Vagina (tissue), 2 donors: ENCODE measurements around the gene SLC6A13. TPM values are rescaled to one million over a fixed set of nuclear protein-coding genes. Genes with fewer than 3 reads are reported as not detected.
"Not testable (repeated sequence)": the region's sequence is repeated elsewhere in the genome, so short reads cannot be mapped to it uniquely, and the experiment has no call there.

ENCODE experiments used
- DNase-seq, 2 donors: peaks; one replicate each; pipeline ENCODE4 v3.0.0-alpha.2; 2017; ENCODE audit errors: extremely low spot score in 2 of 2
- H3K27ac ChIP-seq: fragments of 200-600 bp; sonication (generic); one replicate; pipeline ENCODE4 v1.5.1; 2019
- H3K27me3 ChIP-seq: fragments of 200-600 bp; sonication (generic); one replicate; pipeline ENCODE4 v1.5.1; 2019
- H3K36me3 ChIP-seq, 2 donors: fragments of 200-600 bp; sonication (generic); one replicate each; pipeline ENCODE4 v1.5.1; 2017 to 2019
- H3K4me1 ChIP-seq: fragments of 200-600 bp; sonication (generic); one replicate; pipeline ENCODE4 v1.5.1; 2019
- H3K4me3 ChIP-seq, 2 donors: fragments of 200-600 bp; sonication (generic); 1 replicate in 1 of 2; 2 replicates in 1 of 2; pipeline ENCODE4 v1.5.1; 2016 to 2019
- H3K9me3 ChIP-seq: fragments of 200-600 bp; sonication (generic); one replicate; pipeline ENCODE4 v1.5.1; 2019
- CTCF ChIP-seq, 3 experiments: fragments of 450-650 bp in 2 of 3; fragments of 200-600 bp in 1 of 3; sonication (generic) in 1 of 3; IDR thresholded peaks; one replicate each; pipeline ENCODE4 v1.5.1; 2017 to 2019; ENCODE audit warnings: antibody characterized with exemption in 3 of 3, mild to moderate bottlenecking in 2 of 3, moderate library complexity in 2 of 3
- POLR2A ChIP-seq, 2 donors: fragments of 450-650 bp; IDR thresholded peaks; one replicate each; pipeline ENCODE4 v1.6.1; 2017; ENCODE audit warnings: antibody characterized with exemption in 2 of 2, mild to moderate bottlenecking in 2 of 2, moderate library complexity in 2 of 2
- POLR2AphosphoS5 ChIP-seq, 2 donors: sonication (generic); formaldehyde crosslinking; IDR thresholded peaks; one replicate each; pipeline ENCODE4 v1.9.0; 2017; ENCODE audit warnings: antibody characterized with exemption in 2 of 2, mild to moderate bottlenecking in 2 of 2, low read depth in 1 of 2; ENCODE audit not compliant: insufficient read depth in 1 of 2
- intact Hi-C: fragments of 100-400 bp; cut with DNase I; formaldehyde crosslinking; loops from one replicate; pipeline ENCODE4 v1.15.1; 2023
- total RNA-seq: library from RNA; depleted of rRNA; stranded (reverse); fragments of >200 nt; gene quantifications from one replicate; pipeline ENCODE4 v1.2.3, GENCODE V29; 2016

The SLC6A13 gene
- total RNA-seq = not detected

- Histone ChIP-seq H3K4me1 (no peaks in the 10 kb centered on the region), H3K4me3 (no peak within 1 kb of the TSS), H3K36me3 (no peaks in the 10 kb centered on the region), H3K27me3 (no peaks in the 10 kb centered on the region), H3K27ac (no peak within 1 kb of the TSS), H3K9me3 (no peaks in the 10 kb centered on the region)
- no peak for DNase-seq
- intact Hi-C loops = no loop called here
- TF ChIP-seq CTCF (IDR thresholded peaks at IDR 0.05) (no peak), POLR2A (IDR thresholded peaks at IDR 0.05) (no peak), POLR2AphosphoS5 (IDR thresholded peaks at IDR 0.05; ENCODE audit: insufficient read depth in 1 of 2, low read depth in 1 of 2) (no peak)
Measured at GRCh38 chr12:262817-263216, at the start of gene SLC6A13. TSS of gene SLC6A13 (minus strand) at chr12:262836. CDS start at chr12:260052, 2,784 bp downstream.

- H3K9me3 ChIP-seq = no peaks in the 10 kb centered on the region
- H3K27me3 ChIP-seq = no peaks in the 10 kb centered on the region
- H3K36me3 ChIP-seq = peaks cover 5 to 84% of the 10 kb centered on the region in 2 donors
- H3K4me1 ChIP-seq = no peaks in the 10 kb centered on the region
- TF ChIP-seq POLR2A (IDR thresholded peaks at IDR 0.05) (no peak), POLR2AphosphoS5 (IDR thresholded peaks at IDR 0.05; ENCODE audit: insufficient read depth in 1 of 2, low read depth in 1 of 2) (peak in 1 of 2 donors; percentile 41), CTCF (IDR thresholded peaks at IDR 0.05) (no peak)
- intact Hi-C loops = no loop called here
- no peak for DNase-seq
- H3K27ac ChIP-seq = no peak overlapping the region
- H3K4me3 ChIP-seq = no peak overlapping the region
Measured at GRCh38 chr12:308511-308910, 45.9 kb upstream of the SLC6A13 start.

- no peak overlapping the region for H3K27ac ChIP-seq
- no peak overlapping the region for H3K4me3 ChIP-seq
- H3K36me3 ChIP-seq = peaks cover 0 to 80% of the 10 kb centered on the region in 2 donors
- H3K27me3 ChIP-seq = no peaks in the 10 kb centered on the region
- no peaks in the 10 kb centered on the region for H3K9me3 ChIP-seq
- intact Hi-C loops = no loop called here
- H3K4me1 ChIP-seq = no peaks in the 10 kb centered on the region
- TF ChIP-seq CTCF (IDR thresholded peaks at IDR 0.05) (no peak), POLR2AphosphoS5 (IDR thresholded peaks at IDR 0.05; ENCODE audit: insufficient read depth in 1 of 2, low read depth in 1 of 2) (no peak), POLR2A (IDR thresholded peaks at IDR 0.05) (no peak)
- no peak for DNase-seq
Measured at GRCh38 chr12:307406-307805, 44.8 kb upstream of the SLC6A13 start.

DNA sequence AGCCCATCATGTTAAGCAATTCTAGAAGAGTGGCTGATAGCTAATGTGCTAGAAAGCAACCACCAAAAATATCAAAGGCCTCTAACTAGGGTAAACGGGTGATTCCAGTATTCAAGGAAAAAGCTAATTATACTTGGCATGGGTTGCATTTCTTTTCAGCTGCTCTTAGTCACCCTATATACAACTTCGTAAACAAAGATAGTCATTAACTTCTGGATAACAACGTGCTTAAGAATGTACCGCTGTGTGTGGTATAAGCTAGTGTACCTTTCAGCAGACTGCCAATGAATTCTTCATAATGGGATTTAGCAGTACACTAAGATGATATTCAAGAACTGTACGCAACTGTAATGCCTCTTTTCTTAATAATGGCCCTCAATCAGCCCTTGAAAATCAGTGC is 42.2 kb upstream of the SLC6A13 start:
- Histone ChIP-seq H3K36me3 (peaks cover 0 to 59% of the 10 kb centered on the region in 2 donors), H3K27ac (no peak overlapping the region), H3K4me1 (no peaks in the 10 kb centered on the region), H3K4me3 (no peak overlapping the region), H3K27me3 (no peaks in the 10 kb centered on the region), H3K9me3 (no peaks in the 10 kb centered on the region)
- TF ChIP-seq POLR2A (IDR thresholded peaks at IDR 0.05) (no peak), CTCF (IDR thresholded peaks at IDR 0.05) (no peak), POLR2AphosphoS5 (IDR thresholded peaks at IDR 0.05; ENCODE audit: insufficient read depth in 1 of 2, low read depth in 1 of 2) (no peak)
- no peak for DNase-seq
- intact Hi-C loops = no loop called here

DNA sequence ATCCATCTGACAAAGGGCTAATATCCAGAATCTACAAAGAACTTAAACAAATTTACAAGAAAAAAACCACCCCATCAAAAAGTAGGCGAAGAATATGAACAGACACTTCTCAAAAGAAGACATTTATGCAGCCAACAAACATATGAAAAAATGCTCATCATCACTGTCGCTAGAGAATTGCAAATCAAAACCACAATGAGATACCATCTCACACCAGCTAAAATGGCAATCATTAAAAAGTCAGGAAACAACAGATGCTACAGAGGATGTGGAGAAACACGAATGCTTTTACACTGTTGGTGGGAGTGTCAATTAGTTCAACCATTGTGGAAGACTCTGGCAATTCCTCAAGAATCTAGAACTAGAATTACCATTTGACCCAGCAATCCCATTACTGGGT is 40.1 kb upstream of the SLC6A13 start:
- H3K36me3 ChIP-seq = peaks cover 0 to 52% of the 10 kb centered on the region in 2 donors
- DNase-seq, H3K9me3 ChIP-seq, H3K27ac ChIP-seq, H3K4me1 ChIP-seq, H3K27me3 ChIP-seq, intact Hi-C loops, H3K4me3 ChIP-seq: not testable (repeated sequence)

DNA sequence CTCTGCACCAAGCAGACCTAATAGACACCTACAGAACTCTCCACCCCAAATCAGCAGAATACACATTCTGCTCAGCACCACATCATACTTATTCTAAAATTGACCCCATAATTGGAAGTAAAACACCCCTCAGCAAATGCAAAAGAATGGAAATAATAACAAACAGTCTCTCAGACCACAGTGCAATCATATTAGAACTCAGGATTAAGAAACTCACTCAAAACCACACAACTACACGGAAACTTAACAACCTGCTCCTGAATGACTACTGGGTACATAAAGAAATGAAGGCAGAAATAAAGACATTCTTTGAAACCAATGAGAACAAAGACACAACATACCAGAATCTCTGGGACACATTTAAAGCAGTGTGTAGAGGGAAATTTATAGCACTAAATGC is 37.5 kb upstream of the SLC6A13 start:
- H3K4me1 ChIP-seq, H3K9me3 ChIP-seq, H3K27ac ChIP-seq, DNase-seq, intact Hi-C loops, H3K27me3 ChIP-seq, H3K4me3 ChIP-seq: not testable (repeated sequence)
- peaks cover 0 to 49% of the 10 kb centered on the region in 2 donors for H3K36me3 ChIP-seq

DNA sequence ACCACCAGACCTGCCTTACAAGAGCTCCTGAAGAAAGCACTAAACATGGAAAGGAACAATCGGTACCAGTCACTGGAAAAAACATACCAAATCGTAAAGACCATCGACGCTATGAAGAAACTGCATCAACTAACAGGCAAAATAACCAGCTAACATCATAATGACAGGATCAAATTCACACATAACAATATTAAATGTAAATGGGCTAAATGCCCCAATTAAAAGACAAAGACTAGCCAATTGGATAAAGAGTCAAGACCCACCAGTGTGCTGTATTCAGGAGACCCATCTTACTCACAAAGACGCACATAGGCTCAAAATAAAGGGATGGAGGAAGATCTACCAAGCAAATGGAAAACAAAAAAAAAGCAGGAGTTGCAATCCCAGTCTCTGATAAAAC is 36.9 kb upstream of the SLC6A13 start:
- H3K9me3 ChIP-seq, H3K27ac ChIP-seq, H3K4me1 ChIP-seq, H3K27me3 ChIP-seq, intact Hi-C loops, H3K4me3 ChIP-seq, DNase-seq: not testable (repeated sequence)
- peaks cover 0 to 49% of the 10 kb centered on the region in 2 donors for H3K36me3 ChIP-seq

DNA sequence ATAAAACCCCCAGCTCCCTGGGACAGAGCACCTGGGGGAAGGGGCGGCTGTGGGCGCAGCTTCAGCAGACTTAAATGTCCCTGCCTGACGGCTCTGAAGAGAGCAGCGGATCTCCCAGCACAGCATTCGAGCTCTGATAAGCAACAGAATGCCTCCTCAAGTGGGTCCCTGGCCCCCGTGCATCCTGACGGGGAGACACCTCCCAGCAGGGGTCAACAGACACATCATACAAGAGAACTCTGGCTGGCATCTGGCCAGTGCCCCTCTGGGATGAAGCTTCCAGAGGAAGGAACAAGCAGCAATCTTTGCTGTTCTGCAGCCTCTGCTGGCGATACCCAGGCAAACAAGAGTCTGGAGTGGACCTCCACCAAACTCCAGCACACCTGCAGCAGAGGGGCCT is 35.4 kb upstream of the SLC6A13 start:
- H3K4me3 ChIP-seq, H3K4me1 ChIP-seq, H3K27me3 ChIP-seq, DNase-seq, H3K27ac ChIP-seq, H3K9me3 ChIP-seq, intact Hi-C loops: not testable (repeated sequence)
- H3K36me3 ChIP-seq = peaks cover 0 to 44% of the 10 kb centered on the region in 2 donors
